GM23338 (cell line): ENCODE results near the gene TULP1. TPM values are rescaled to one million over a fixed set of nuclear protein-coding genes. Genes with fewer than 3 reads are reported as not detected.

Experiments used
- ATAC-seq: fragments of 200-7000 bp; cut with Tn5 transposase; 3 replicates; pipeline ENCODE4 v1.9.1; 2020
- DNase-seq: peaks from one replicate; pipeline ENCODE4 v3.0.0-alpha.2; 2015; ENCODE audit warnings: low spot score
- H2AFZ ChIP-seq: fragments of 200-600 bp; sonication (generic); 2 replicates; pipeline ENCODE4 v1.8.0; 2016; ENCODE audit warnings: antibody characterized with exemption, mild to moderate bottlenecking, moderate library complexity
- H3F3A ChIP-seq: fragments of 200-600 bp; sonication (generic); replicated peaks from 2 replicates; pipeline ENCODE4 v1.8.0; 2017; ENCODE audit warnings: antibody characterized with exemption, mixed run types, low read depth
- H3K27ac ChIP-seq: fragments of 200-600 bp; sonication (generic); 2 replicates; pipeline ENCODE4 v1.6.1; 2016; ENCODE audit warnings: low read depth
- H3K27me3 ChIP-seq: fragments of 200-600 bp; sonication (generic); 2 replicates; pipeline ENCODE4 v1.8.0; 2016; ENCODE audit warnings: mild to moderate bottlenecking, mixed run types, moderate library complexity; ENCODE audit not compliant: insufficient read depth
- H3K36me3 ChIP-seq: fragments of 200-600 bp; sonication (generic); 2 replicates; pipeline ENCODE4 v1.8.0; 2016; ENCODE audit warnings: mild to moderate bottlenecking; ENCODE audit not compliant: insufficient read depth
- H3K4me1 ChIP-seq: fragments of 200-600 bp; sonication (generic); 2 replicates; pipeline ENCODE4 v1.8.0; 2016; ENCODE audit warnings: mild to moderate bottlenecking, moderate library complexity; ENCODE audit not compliant: insufficient read depth
- H3K4me2 ChIP-seq: fragments of 200-600 bp; sonication (generic); 2 replicates; pipeline ENCODE4 v1.7.1; 2017; ENCODE audit warnings: mixed run types
- H3K4me3 ChIP-seq: fragments of 200-600 bp; sonication (generic); 2 replicates; pipeline ENCODE4 v1.6.1; 2016; ENCODE audit warnings: mixed run types
- H3K79me2 ChIP-seq: fragments of 200-600 bp; sonication (generic); replicated peaks from 2 replicates; pipeline ENCODE4 v1.8.0; 2017; ENCODE audit warnings: mild to moderate bottlenecking; ENCODE audit not compliant: insufficient read depth
- H3K9me2 ChIP-seq: fragments of 200-600 bp; sonication (generic); 2 replicates; pipeline ENCODE4 v1.8.0; 2017; ENCODE audit not compliant: insufficient read depth
- H4K20me1 ChIP-seq: fragments of 200-600 bp; sonication (generic); replicated peaks from 2 replicates; pipeline ENCODE4 v1.8.0; 2017; ENCODE audit warnings: mild to moderate bottlenecking; ENCODE audit not compliant: insufficient read depth
- H3K27ac Mint-ChIP-seq: 2 replicates; pipeline ENCODE4 v1.8.0; 2020; ENCODE audit warnings: inconsistent platforms, mild to moderate bottlenecking, moderate library complexity, mixed read lengths
- H3K27me3 Mint-ChIP-seq: 3 replicates; pipeline ENCODE4 v1.8.0; 2022; ENCODE audit warnings: low read depth, mild to moderate bottlenecking, moderate library complexity, mixed read lengths, inconsistent platforms; ENCODE audit not compliant: insufficient read depth, poor library complexity
- H3K36me3 Mint-ChIP-seq: 3 replicates; pipeline ENCODE4 v1.8.0; 2021; ENCODE audit warnings: low read depth, mild to moderate bottlenecking, inconsistent platforms, moderate library complexity, mixed read lengths
- H3K4me1 Mint-ChIP-seq: 3 replicates; pipeline ENCODE4 v1.8.0; 2020; ENCODE audit warnings: mild to moderate bottlenecking, inconsistent platforms, mixed read lengths
- H3K4me3 Mint-ChIP-seq: 3 replicates; pipeline ENCODE4 v1.8.0; 2021; ENCODE audit warnings: moderate library complexity, mild to moderate bottlenecking, inconsistent platforms, mixed read lengths
- H3K9me3 Mint-ChIP-seq: 3 replicates; pipeline ENCODE4 v1.8.0; 2020; ENCODE audit warnings: moderate library complexity, mild to moderate bottlenecking, inconsistent platforms, mixed read lengths
- CREB1 ChIP-seq: fragments of 250-450 bp; sonication (Bioruptor Pico); IDR thresholded peaks from 2 replicates; pipeline ENCODE4 v1.5.0; 2020; ENCODE audit warnings: low read depth, mild to moderate bottlenecking, moderate library complexity
- CTCF ChIP-seq, 2 experiments: fragments of 200-600 bp in 1 of 2; sonication (generic) in 1 of 2; conservative IDR thresholded peaks; 2 replicates each; pipeline versions ENCODE4 v1.5.1 to v1.6.1; 2016 to 2017; ENCODE audit warnings: antibody characterized with exemption in 2 of 2, low read depth in 2 of 2, mild to moderate bottlenecking in 2 of 2, moderate library complexity in 1 of 2
- ETS1 ChIP-seq: IDR thresholded peaks from 2 replicates; pipeline ENCODE4 v1.6.1; 2016; ENCODE audit warnings: antibody characterized with exemption
- EZH2 ChIP-seq: fragments of 200-600 bp; sonication (generic); IDR thresholded peaks from one replicate; pipeline ENCODE4 v1.8.0; 2017; ENCODE audit warnings: antibody characterized with exemption, mild to moderate bottlenecking, low read depth; ENCODE audit not compliant: unreplicated experiment
- EZH2phosphoT487 ChIP-seq: fragments of 200-600 bp; sonication (generic); IDR thresholded peaks from one replicate; pipeline ENCODE4 v1.8.1; 2018; ENCODE audit warnings: antibody characterized with exemption; ENCODE audit not compliant: unreplicated experiment
- JUNB ChIP-seq: IDR thresholded peaks from one replicate; pipeline ENCODE4 v1.6.1; 2016; ENCODE audit warnings: antibody characterized with exemption; ENCODE audit not compliant: unreplicated experiment
- NANOG ChIP-seq: IDR thresholded peaks from 2 replicates; pipeline ENCODE4 v1.6.1; 2016; ENCODE audit warnings: antibody characterized with exemption, borderline replicate concordance
- POLR2AphosphoS5 ChIP-seq: IDR thresholded peaks from 2 replicates; pipeline ENCODE4 v1.6.1; 2016; ENCODE audit warnings: antibody characterized with exemption, low read depth
- REST ChIP-seq: IDR thresholded peaks from one replicate; pipeline ENCODE4 v1.6.1; 2018; ENCODE audit warnings: antibody characterized with exemption; ENCODE audit not compliant: unreplicated experiment
- STAT1 ChIP-seq: IDR thresholded peaks from one replicate; pipeline ENCODE4 v1.6.1; 2016; ENCODE audit warnings: antibody characterized with exemption; ENCODE audit not compliant: unreplicated experiment
- ZNF114 ChIP-seq: fragments of 250-450 bp; sonication (Bioruptor Pico); IDR thresholded peaks from 2 replicates; pipeline ENCODE4 v1.5.0; 2020; ENCODE audit warnings: mild to moderate bottlenecking, moderate library complexity
- ZNF331 ChIP-seq: fragments of 250-450 bp; sonication (Bioruptor Pico); IDR thresholded peaks from 2 replicates; pipeline ENCODE4 v1.5.0; 2020; ENCODE audit warnings: low read depth, mild to moderate bottlenecking, moderate library complexity
- ZNF462 ChIP-seq: fragments of 250-450 bp; sonication (Bioruptor Pico); IDR thresholded peaks from 2 replicates; pipeline ENCODE4 v1.5.0; 2020; ENCODE audit warnings: mild to moderate bottlenecking, moderate library complexity
- polyA plus RNA-seq: library from polyadenylated mRNA; unstranded; fragments of >200 nt; fragmentation: Nextera tagmentation; extraction: Ambion mirVana; gene quantifications from 2 replicates; pipeline ENCODE4 v1.2.1, GENCODE V29; 2016
- total RNA-seq: library from RNA; depleted of rRNA; stranded (reverse); fragments of >200 nt; shearing (Covaris generic); gene quantifications from 2 replicates; pipeline ENCODE4 v1.2.3, GENCODE V29; 2014

TULP1 gene
- total and polyA plus RNA-seq, 2 experiments from 2014 or later, result 3.0 to 3.8 TPM

- H3K4me1 Mint-ChIP-seq, result peaks cover 43% of the 10 kb centered on the region
- ATAC-seq (peak; percentile 83), DNase-seq (peak; percentile 98)
- H3K27me3 ChIP-seq, result peaks cover 5% of the 10 kb centered on the region; the same call in 1 of the 2 replicates
- H3K9me3 Mint-ChIP-seq, result peaks cover 8% of the 10 kb centered on the region; the same call in 2 of the 3 replicates
- H3K27ac Mint-ChIP-seq, result peak within 1 kb of the TSS; percentile 99
- H3K36me3 Mint-ChIP-seq, result peaks cover 79% of the 10 kb centered on the region
- peak within 1 kb of the TSS; percentile 100 for H3K4me3 ChIP-seq
- H4K20me1 ChIP-seq, result peaks cover 40% of the 10 kb centered on the region
- peak within 1 kb of the TSS; percentile 93 for H3K4me3 Mint-ChIP-seq
- TF ChIP-seq CTCF (conservative IDR thresholded peaks at IDR 0.05; ENCODE audit: low read depth in 2 of 2) (peak; percentile 87 to 93), POLR2AphosphoS5 (peak; percentile 100), ZNF114 (CRISPR knock-in tag) (no peak), JUNB (no peak), CREB1 (CRISPR knock-in tag) (peak; percentile 60), EZH2 (no peak), REST (peak; percentile 50), NANOG (no peak), STAT1 (no peak), ETS1 (peak; percentile 80), ZNF331 (CRISPR knock-in tag) (no peak), ZNF462 (CRISPR knock-in tag) (no peak), EZH2phosphoT487 (no peak)
- H3K27me3 Mint-ChIP-seq, result peaks cover 48% of the 10 kb centered on the region
- H3K79me2 ChIP-seq, result peaks cover 33% of the 10 kb centered on the region
- no peaks in the 10 kb centered on the region for H3K9me2 ChIP-seq
- H3K4me2 ChIP-seq, result peak within 1 kb of the TSS; percentile 100
- peaks cover 53% of the 10 kb centered on the region for H3F3A ChIP-seq
- H2AFZ ChIP-seq, result peak within 1 kb of the TSS; percentile 95
- H3K27ac ChIP-seq, result peak within 1 kb of the TSS; percentile 96
- H3K4me1 ChIP-seq, result peaks cover 25% of the 10 kb centered on the region
- peaks cover 38% of the 10 kb centered on the region for H3K36me3 ChIP-seq
Measured at GRCh38 chr6:35468181-35468979, 44.3 kb downstream of the TULP1 start, which contains the start of gene RPL10A. Gene RPL10A, plus strand, starts transcription at chr6:35468401. Its CDS starts 34 bp downstream, at chr6:35468435.
